ENCODE data around the gene TRPV4.

The TRPV4 gene

DNA sequence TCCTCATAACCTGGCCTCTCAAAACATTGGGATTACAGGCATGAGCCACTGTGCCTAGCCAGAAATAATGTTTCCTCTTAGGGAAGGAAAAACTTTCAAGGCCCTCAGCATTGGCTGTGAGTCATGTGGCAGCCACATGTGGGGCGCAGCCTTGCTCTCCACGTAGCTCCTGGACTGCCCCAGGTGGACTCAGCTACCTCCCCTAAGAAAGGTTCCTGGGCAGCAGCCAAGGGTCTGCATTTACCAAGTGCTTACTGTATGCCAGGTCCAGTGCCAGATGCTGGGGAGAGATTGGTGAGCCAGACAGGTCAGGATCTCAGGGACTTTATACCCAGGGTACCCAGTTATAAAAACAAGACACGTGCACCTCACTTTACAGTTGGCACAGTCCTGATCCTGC is 3.7 kb upstream of the TRPV4 start:
- peaks cover 0 to 3% (median 0%) of the 10 kb centered on the region in 4 experiments for H3K4me1 ChIP-seq (ENCODE audit: control extremely low read depth in 1 of 4, control insufficient read depth in 4 of 4, insufficient read depth in 4 of 4, low read length in 3 of 4)
- H3K36me3 ChIP-seq (ENCODE audit: control insufficient read depth in 4 of 4, insufficient read depth in 4 of 4, low read length in 3 of 4): no peaks in the 10 kb centered on the region
- no peaks in the 10 kb centered on the region for H3K9me3 ChIP-seq (ENCODE audit: control extremely low read depth in 1 of 5, control insufficient read depth in 4 of 5, insufficient read depth in 2 of 5, low read depth in 1 of 5, low read length in 4 of 5)
- ChIA-PET CTCF (interaction anchor here (0.7 to 2.5 kb wide), 3 partner anchors 8 to 240 kb away, joined by 3 to 15 read pairs (median 4); no protein-coding TSS in a partner anchor), POLR2A (no interaction called here)
- no peak overlapping the region for H3K27ac ChIP-seq (ENCODE audit: insufficient read depth in 1 of 2, low read depth in 1 of 2, low read length in 2 of 2, poor library complexity in 1 of 2, severe bottlenecking in 2 of 2)
- peaks cover 2 to 35% (median 9%) of the 10 kb centered on the region in 5 experiments for H3K27me3 ChIP-seq (replicated peaks in 2 of 5; ENCODE audit: control insufficient read depth in 4 of 5, insufficient read depth in 5 of 5, low read length in 4 of 5)
- DNase-seq: no peak
- WGBS (ENCODE audit: insufficient coverage): 87% methylated on average over 3 of the region's 3 CpGs
- no peak overlapping the region for H3K4me3 ChIP-seq (ENCODE audit: control insufficient read depth in 1 of 7, extremely low read depth in 1 of 7, insufficient read depth in 4 of 7, low read depth in 2 of 7, low read length in 6 of 7)

- POLR2A ChIA-PET: no interaction called here
- no peak overlapping the region for H3K27ac ChIP-seq (ENCODE audit: insufficient read depth in 1 of 2, low read depth in 1 of 2, low read length in 2 of 2, poor library complexity in 1 of 2, severe bottlenecking in 2 of 2)
- DNase-seq: no peak
- CTCF ChIA-PET: interaction anchor here (2.5 to 2.9 kb wide), 2 partner anchors 9 to 31 kb away, joined by 13 to 15 read pairs; no protein-coding TSS in a partner anchor
- H3K36me3 ChIP-seq (ENCODE audit: control insufficient read depth in 4 of 4, insufficient read depth in 4 of 4, low read length in 3 of 4): no peaks in the 10 kb centered on the region
- no peak overlapping the region for H3K4me3 ChIP-seq (ENCODE audit: control insufficient read depth in 1 of 7, extremely low read depth in 1 of 7, insufficient read depth in 4 of 7, low read depth in 2 of 7, low read length in 6 of 7)
- peaks cover 0 to 3% (median 0%) of the 10 kb centered on the region in 4 experiments for H3K4me1 ChIP-seq (ENCODE audit: control extremely low read depth in 1 of 4, control insufficient read depth in 4 of 4, insufficient read depth in 4 of 4, low read length in 3 of 4)
- no peaks in the 10 kb centered on the region for H3K9me3 ChIP-seq (ENCODE audit: control extremely low read depth in 1 of 5, control insufficient read depth in 4 of 5, insufficient read depth in 2 of 5, low read depth in 1 of 5, low read length in 4 of 5)
- H3K27me3 ChIP-seq (replicated peaks in 2 of 5; ENCODE audit: control insufficient read depth in 4 of 5, insufficient read depth in 5 of 5, low read length in 4 of 5): peaks cover 2 to 45% (median 11%) of the 10 kb centered on the region in 5 experiments
- WGBS (ENCODE audit: insufficient coverage): 94% methylated on average over 3 of the region's 4 CpGs
Measured at GRCh38 chr12:109835827-109836226, 2.6 kb upstream of the TRPV4 start.

- Histone ChIP-seq H3K4me3 (ENCODE audit: control insufficient read depth in 1 of 7, extremely low read depth in 1 of 7, insufficient read depth in 4 of 7, low read depth in 2 of 7, low read length in 6 of 7) (peak overlapping the region in 1 of 7 experiments; percentile 40), H3K27ac (ENCODE audit: insufficient read depth in 1 of 2, low read depth in 1 of 2, low read length in 2 of 2, poor library complexity in 1 of 2, severe bottlenecking in 2 of 2) (no peak overlapping the region), H3K36me3 (ENCODE audit: control insufficient read depth in 4 of 4, insufficient read depth in 4 of 4, low read length in 3 of 4) (no peaks in the 10 kb centered on the region), H3K4me1 (ENCODE audit: control extremely low read depth in 1 of 4, control insufficient read depth in 4 of 4, insufficient read depth in 4 of 4, low read length in 3 of 4) (peaks cover 0 to 13% (median 0%) of the 10 kb centered on the region in 4 experiments), H3K9me3 (ENCODE audit: control extremely low read depth in 1 of 5, control insufficient read depth in 4 of 5, insufficient read depth in 2 of 5, low read depth in 1 of 5, low read length in 4 of 5) (no peaks in the 10 kb centered on the region), H3K27me3 (replicated peaks in 2 of 5; ENCODE audit: control insufficient read depth in 4 of 5, insufficient read depth in 5 of 5, low read length in 4 of 5) (peaks cover 2 to 49% (median 13%) of the 10 kb centered on the region in 5 experiments)
- WGBS (ENCODE audit: insufficient coverage): 26% methylated on average over 23 of the region's 31 CpGs
- DNase-seq: no peak
- ChIA-PET POLR2A (no interaction called here), CTCF (interaction anchor here (0.9 to 5.6 kb wide), 2 partner anchors 10 to 27 kb away, joined by 3 to 34 read pairs; no protein-coding TSS in a partner anchor)
Measured at GRCh38 chr12:109832541-109833306, 474 bp downstream of the TRPV4 start.

GRCh38 chr12:109831929-109832328 is 1.3 kb downstream of the TRPV4 start:
- Histone ChIP-seq H3K9me3 (ENCODE audit: control extremely low read depth in 1 of 5, control insufficient read depth in 4 of 5, insufficient read depth in 2 of 5, low read depth in 1 of 5, low read length in 4 of 5) (no peaks in the 10 kb centered on the region), H3K27me3 (replicated peaks in 2 of 5; ENCODE audit: control insufficient read depth in 4 of 5, insufficient read depth in 5 of 5, low read length in 4 of 5) (peaks cover 2 to 49% (median 13%) of the 10 kb centered on the region in 5 experiments), H3K4me1 (ENCODE audit: control extremely low read depth in 1 of 4, control insufficient read depth in 4 of 4, insufficient read depth in 4 of 4, low read length in 3 of 4) (peaks cover 0 to 14% (median 0%) of the 10 kb centered on the region in 4 experiments), H3K36me3 (ENCODE audit: control insufficient read depth in 4 of 4, insufficient read depth in 4 of 4, low read length in 3 of 4) (no peaks in the 10 kb centered on the region), H3K4me3 (ENCODE audit: control insufficient read depth in 1 of 7, extremely low read depth in 1 of 7, insufficient read depth in 4 of 7, low read depth in 2 of 7, low read length in 6 of 7) (no peak overlapping the region), H3K27ac (ENCODE audit: insufficient read depth in 1 of 2, low read depth in 1 of 2, low read length in 2 of 2, poor library complexity in 1 of 2, severe bottlenecking in 2 of 2) (no peak overlapping the region)
- WGBS (ENCODE audit: insufficient coverage): 95% methylated on average over 8 of the region's 9 CpGs
- CTCF ChIA-PET: interaction anchor here (0.9 to 5.6 kb wide), 2 partner anchors 11 to 26 kb away, joined by 3 to 34 read pairs; no protein-coding TSS in a partner anchor
- no peak for DNase-seq
- POLR2A ChIA-PET: no interaction called here

GRCh38 chr12:109831365-109831764 is 1.8 kb downstream of the TRPV4 start:
- Histone ChIP-seq H3K9me3 (ENCODE audit: control extremely low read depth in 1 of 5, control insufficient read depth in 4 of 5, insufficient read depth in 2 of 5, low read depth in 1 of 5, low read length in 4 of 5) (no peaks in the 10 kb centered on the region), H3K4me1 (ENCODE audit: control extremely low read depth in 1 of 4, control insufficient read depth in 4 of 4, insufficient read depth in 4 of 4, low read length in 3 of 4) (peaks cover 0 to 14% (median 0%) of the 10 kb centered on the region in 4 experiments), H3K4me3 (ENCODE audit: control insufficient read depth in 1 of 7, extremely low read depth in 1 of 7, insufficient read depth in 4 of 7, low read depth in 2 of 7, low read length in 6 of 7) (no peak overlapping the region), H3K36me3 (ENCODE audit: control insufficient read depth in 4 of 4, insufficient read depth in 4 of 4, low read length in 3 of 4) (no peaks in the 10 kb centered on the region), H3K27me3 (replicated peaks in 2 of 5; ENCODE audit: control insufficient read depth in 4 of 5, insufficient read depth in 5 of 5, low read length in 4 of 5) (peaks cover 2 to 49% (median 13%) of the 10 kb centered on the region in 5 experiments), H3K27ac (ENCODE audit: insufficient read depth in 1 of 2, low read depth in 1 of 2, low read length in 2 of 2, poor library complexity in 1 of 2, severe bottlenecking in 2 of 2) (no peak overlapping the region)
- CTCF ChIA-PET: interaction anchor here (5.6 kb wide), 1 partner anchor 12 kb away, joined by 34 read pairs; no protein-coding TSS in a partner anchor
- WGBS (ENCODE audit: insufficient coverage): 96% methylated on average over 5 of the region's 6 CpGs
- DNase-seq: no peak
- POLR2A ChIA-PET: no interaction called here

DNA sequence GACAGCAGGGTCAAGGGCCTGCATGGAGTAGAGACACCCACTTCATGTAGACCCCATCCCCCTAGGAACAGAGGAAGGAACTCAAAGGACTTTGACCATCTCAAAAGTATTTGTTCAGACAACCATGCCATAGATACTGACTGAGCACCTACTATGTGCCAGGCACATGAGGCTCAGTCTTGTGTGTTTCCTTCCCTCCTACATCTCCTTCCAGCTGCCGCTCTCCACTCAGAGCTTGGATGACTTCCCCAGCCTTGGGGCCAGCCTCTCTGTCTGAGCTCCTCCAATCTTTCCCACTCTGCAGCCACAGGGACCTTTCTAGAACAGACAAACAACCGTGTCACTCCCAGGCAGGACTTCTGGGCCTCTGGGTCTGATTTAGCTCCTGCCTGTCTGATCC is 2.5 kb downstream of the TRPV4 start:
- WGBS (ENCODE audit: insufficient coverage): 90% methylated on average over 2 of the region's 2 CpGs
- Histone ChIP-seq H3K36me3 (ENCODE audit: control insufficient read depth in 4 of 4, insufficient read depth in 4 of 4, low read length in 3 of 4) (no peaks in the 10 kb centered on the region), H3K27me3 (replicated peaks in 2 of 5; ENCODE audit: control insufficient read depth in 4 of 5, insufficient read depth in 5 of 5, low read length in 4 of 5) (peaks cover 2 to 46% (median 13%) of the 10 kb centered on the region in 5 experiments), H3K4me3 (ENCODE audit: control insufficient read depth in 1 of 7, extremely low read depth in 1 of 7, insufficient read depth in 4 of 7, low read depth in 2 of 7, low read length in 6 of 7) (no peak overlapping the region), H3K4me1 (ENCODE audit: control extremely low read depth in 1 of 4, control insufficient read depth in 4 of 4, insufficient read depth in 4 of 4, low read length in 3 of 4) (peaks cover 0 to 14% (median 0%) of the 10 kb centered on the region in 4 experiments), H3K9me3 (ENCODE audit: control extremely low read depth in 1 of 5, control insufficient read depth in 4 of 5, insufficient read depth in 2 of 5, low read depth in 1 of 5, low read length in 4 of 5) (no peaks in the 10 kb centered on the region), H3K27ac (ENCODE audit: insufficient read depth in 1 of 2, low read depth in 1 of 2, low read length in 2 of 2, poor library complexity in 1 of 2, severe bottlenecking in 2 of 2) (no peak overlapping the region)
- ChIA-PET POLR2A (interaction anchor here (0.6 kb wide), 1 partner anchor 58 kb away, joined by 5 read pairs; no protein-coding TSS in a partner anchor), CTCF (interaction anchor here (5.6 kb wide), 1 partner anchor 12 kb away, joined by 34 read pairs; no protein-coding TSS in a partner anchor)
- no peak for DNase-seq

DNA sequence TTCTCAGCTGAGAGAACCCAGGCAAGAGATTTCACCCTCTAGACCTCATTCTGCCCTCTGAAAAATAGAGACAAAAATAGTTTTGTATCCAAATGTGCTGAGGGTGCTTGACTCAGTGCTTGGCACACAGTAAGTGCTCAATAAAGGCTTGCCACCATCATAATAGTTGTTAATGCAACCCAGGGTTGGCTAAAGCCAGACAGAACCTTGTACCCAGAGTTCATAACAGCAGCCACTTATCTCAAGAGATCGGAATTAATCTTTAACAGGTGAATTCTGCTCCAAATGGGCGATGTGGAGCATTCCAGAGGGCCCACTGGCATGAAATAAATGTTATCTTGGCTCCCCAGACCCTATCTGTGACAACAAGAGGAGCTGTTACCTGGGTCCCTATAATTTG is 2.9 kb downstream of the TRPV4 start:
- Histone ChIP-seq H3K27me3 (replicated peaks in 2 of 5; ENCODE audit: control insufficient read depth in 4 of 5, insufficient read depth in 5 of 5, low read length in 4 of 5) (peaks cover 2 to 43% (median 13%) of the 10 kb centered on the region in 5 experiments), H3K4me1 (ENCODE audit: control extremely low read depth in 1 of 4, control insufficient read depth in 4 of 4, insufficient read depth in 4 of 4, low read length in 3 of 4) (peaks cover 0 to 14% (median 0%) of the 10 kb centered on the region in 4 experiments), H3K9me3 (ENCODE audit: control extremely low read depth in 1 of 5, control insufficient read depth in 4 of 5, insufficient read depth in 2 of 5, low read depth in 1 of 5, low read length in 4 of 5) (no peaks in the 10 kb centered on the region), H3K27ac (ENCODE audit: insufficient read depth in 1 of 2, low read depth in 1 of 2, low read length in 2 of 2, poor library complexity in 1 of 2, severe bottlenecking in 2 of 2) (no peak overlapping the region), H3K36me3 (ENCODE audit: control insufficient read depth in 4 of 4, insufficient read depth in 4 of 4, low read length in 3 of 4) (no peaks in the 10 kb centered on the region), H3K4me3 (ENCODE audit: control insufficient read depth in 1 of 7, extremely low read depth in 1 of 7, insufficient read depth in 4 of 7, low read depth in 2 of 7, low read length in 6 of 7) (no peak overlapping the region)
- POLR2A ChIA-PET: interaction anchor here (0.6 kb wide), 1 partner anchor 59 kb away, joined by 5 read pairs; no protein-coding TSS in a partner anchor
- DNase-seq: no peak
- 96% methylated on average over 2 of the region's 2 CpGs for WGBS (ENCODE audit: insufficient coverage)
- CTCF ChIA-PET: interaction anchor here (5.6 kb wide), 1 partner anchor 13 kb away, joined by 34 read pairs; no protein-coding TSS in a partner anchor

Data from common myeloid progenitor, CD34-positive (primary cell).